Left lung (tissue), 10 donors: ENCODE measurements around the gene PGAM4. TPM values are rescaled to one million over a fixed set of nuclear protein-coding genes. Genes with fewer than 3 reads are reported as not detected.

Experiments
- ATAC-seq: fragments of 200-7000 bp; cut with Tn5 transposase; one replicate; pipeline ENCODE4 v1.9.1; 2020; ENCODE audit warnings: moderate library complexity
- DNase-seq, 4 donors: peaks; one replicate each; pipeline ENCODE4 v3.0.0-alpha.2; 2013 to 2020
- H3K27ac ChIP-seq, 2 donors: fragments of 200-600 bp; sonication (generic) in 1 of 2; one replicate each; pipeline versions ENCODE4 v1.5.0 to v1.8.0; 2020 to 2021
- H3K27me3 ChIP-seq, 2 donors: fragments of 200-600 bp; sonication (generic) in 1 of 2; one replicate each; pipeline versions ENCODE4 v1.5.0 to v1.8.0; 2020 to 2021
- H3K36me3 ChIP-seq, 2 donors: fragments of 200-600 bp; sonication (generic) in 1 of 2; one replicate each; pipeline versions ENCODE4 v1.5.0 to v1.8.0; 2020 to 2021
- H3K4me1 ChIP-seq, 2 donors: fragments of 200-600 bp; one replicate each; pipeline ENCODE4 v1.8.0; 2021
- H3K4me3 ChIP-seq, 2 donors: fragments of 200-600 bp; sonication (generic) in 1 of 2; one replicate each; pipeline versions ENCODE4 v1.5.0 to v1.8.0; 2020 to 2021; ENCODE audit warnings: mild to moderate bottlenecking in 1 of 2
- H3K9me3 ChIP-seq, 2 donors: fragments of 200-600 bp; sonication (generic) in 1 of 2; one replicate each; pipeline versions ENCODE4 v1.5.0 to v1.8.0; 2020 to 2021
- CTCF ChIP-seq, 2 donors: fragments of 200-600 bp; sonication (generic) in 1 of 2; IDR thresholded peaks; one replicate each; pipeline versions ENCODE4 v1.5.0 to v1.8.0; 2021; ENCODE audit warnings: antibody characterized with exemption in 2 of 2
- intact Hi-C, 2 donors: fragments of 100-400 bp; cut with DNase I; formaldehyde crosslinking; loops; one replicate each; pipeline versions ENCODE4 v1.11.2 to v1.14.2; 2022
- polyA plus RNA-seq, 6 donors: library from polyadenylated mRNA; unstranded; fragments of 120-200 nt; gene quantifications; one replicate each; pipeline ENCODE4 v1.2.1, GENCODE V29; 2013; ENCODE audit not compliant: insufficient read length in 6 of 6
- total RNA-seq, 2 donors: library from RNA; stranded (reverse); fragmentation: NEBNext Ultra II Directional; extraction: Animal tissue kit (Norgen Biotek cat#: 25700); gene quantifications; one replicate each; pipeline ENCODE4 v1.2.1, GENCODE V29; 2021
- donor health status: DM: no; HTN: yes; CAD: no.
- donor health status: DM: no; HTN: no; CAD: no.

PGAM4 gene
- total and polyA plus RNA-seq, 8 donors = 0.17 to 1.4 (median 0.64) TPM; not detected in 3

DNA sequence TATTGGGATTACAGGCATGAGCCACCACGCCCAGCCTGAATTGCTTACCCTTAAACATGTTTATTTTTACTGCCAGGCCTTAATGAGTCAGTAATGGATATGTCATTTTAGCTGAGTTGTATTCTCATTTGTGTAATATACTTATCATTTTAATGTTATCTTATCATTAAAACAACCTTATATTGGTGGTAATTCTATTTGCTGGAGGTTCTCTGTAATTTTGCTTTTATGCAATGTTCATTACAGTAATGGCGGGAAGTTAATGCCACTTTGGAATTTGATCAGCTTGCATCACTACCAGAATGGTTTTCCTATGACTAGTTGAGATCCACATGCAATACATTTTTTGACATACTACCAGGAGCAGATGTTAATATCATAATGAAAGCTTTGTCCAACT lies 6.3 kb upstream of the PGAM4 start:
- Histone ChIP-seq H3K27ac (no peak overlapping the region), H3K4me3 (no peak overlapping the region), H3K36me3 (no peaks in the 10 kb centered on the region), H3K27me3 (peaks cover 0 to 5% of the 10 kb centered on the region in 2 donors), H3K9me3 (no peaks in the 10 kb centered on the region), H3K4me1 (no peaks in the 10 kb centered on the region)
- no peak for DNase-seq
- TF ChIP-seq CTCF (IDR thresholded peaks at IDR 0.05) = no peak
- intact Hi-C loops = no loop called here
- no peak for ATAC-seq

- Histone ChIP-seq H3K4me3 (no peak overlapping the region), H3K27me3 (no peaks in the 10 kb centered on the region), H3K9me3 (no peaks in the 10 kb centered on the region), H3K27ac (no peak overlapping the region), H3K4me1 (no peaks in the 10 kb centered on the region), H3K36me3 (no peaks in the 10 kb centered on the region)
- ATAC-seq (no peak), DNase-seq (no peak)
- intact Hi-C loops = no loop called here
- no peak for TF ChIP-seq CTCF (IDR thresholded peaks at IDR 0.05)
Measured at GRCh38 chrX:77967631-77968030, 1.8 kb downstream of the PGAM4 start.

- no peak for TF ChIP-seq CTCF (IDR thresholded peaks at IDR 0.05)
- DNase-seq = no peak
- no peak for ATAC-seq
Measured at GRCh38 chrX:77966361-77966760, 3.1 kb downstream of the PGAM4 start.

DNA sequence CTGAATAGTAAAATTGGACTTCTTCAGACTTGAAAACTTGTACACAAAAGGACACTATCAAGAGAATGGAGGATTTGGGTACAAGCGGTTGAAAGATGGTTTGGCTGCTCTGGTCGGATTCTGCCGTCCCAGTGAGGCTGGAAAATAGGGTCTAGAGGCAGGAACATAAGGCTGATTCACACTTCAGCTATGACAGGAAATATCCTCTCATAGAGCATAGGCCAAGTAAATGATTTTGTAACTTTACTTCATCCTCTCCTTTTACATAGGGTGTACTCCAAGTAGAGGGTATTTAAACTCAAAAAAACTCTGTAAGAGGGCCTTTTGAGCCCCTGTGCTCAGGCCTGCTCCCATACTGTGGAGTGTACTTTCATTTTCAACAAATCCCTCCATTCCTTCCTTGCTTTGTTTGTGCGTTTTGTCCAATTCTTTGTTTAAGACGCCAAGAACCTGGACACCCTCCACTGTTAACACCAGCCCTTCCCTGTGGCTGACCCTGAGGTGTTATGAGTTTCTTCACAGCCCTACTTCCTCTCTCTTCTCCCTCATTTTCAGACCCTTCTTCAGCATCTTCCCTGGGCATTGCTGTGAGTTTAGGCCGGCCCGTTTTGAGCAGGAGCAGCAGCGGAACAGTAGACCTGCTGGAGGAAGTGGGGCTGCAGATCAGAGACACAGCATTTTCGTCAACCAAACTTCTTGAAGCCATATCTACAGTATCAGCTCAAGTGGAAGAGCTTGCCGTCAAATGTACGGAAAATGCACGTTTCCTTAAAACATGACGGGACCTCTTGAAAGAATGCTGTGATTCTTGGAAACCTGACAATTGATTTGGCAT lies 7.2 kb downstream of the PGAM4 start:
- Histone ChIP-seq H3K27me3 (no peaks in the 10 kb centered on the region), H3K36me3 (no peaks in the 10 kb centered on the region), H3K4me3 (no peak overlapping the region), H3K9me3 (no peaks in the 10 kb centered on the region), H3K4me1 (no peaks in the 10 kb centered on the region), H3K27ac (no peak overlapping the region)
- intact Hi-C loops = no loop called here
- DNase-seq (no peak), ATAC-seq (no peak)
- TF ChIP-seq CTCF (IDR thresholded peaks at IDR 0.05) = no peak

More at GRCh38 chrX:77966361-77966760, 3.1 kb downstream of the PGAM4 start:
- no peaks in the 10 kb centered on the region for H3K4me1 ChIP-seq
- H3K36me3 ChIP-seq = no peaks in the 10 kb centered on the region
- H3K27ac ChIP-seq = no peak overlapping the region
- no peaks in the 10 kb centered on the region for H3K9me3 ChIP-seq
- H3K4me3 ChIP-seq = no peak overlapping the region
- H3K27me3 ChIP-seq = no peaks in the 10 kb centered on the region
- intact Hi-C loops = no loop called here

DNA sequence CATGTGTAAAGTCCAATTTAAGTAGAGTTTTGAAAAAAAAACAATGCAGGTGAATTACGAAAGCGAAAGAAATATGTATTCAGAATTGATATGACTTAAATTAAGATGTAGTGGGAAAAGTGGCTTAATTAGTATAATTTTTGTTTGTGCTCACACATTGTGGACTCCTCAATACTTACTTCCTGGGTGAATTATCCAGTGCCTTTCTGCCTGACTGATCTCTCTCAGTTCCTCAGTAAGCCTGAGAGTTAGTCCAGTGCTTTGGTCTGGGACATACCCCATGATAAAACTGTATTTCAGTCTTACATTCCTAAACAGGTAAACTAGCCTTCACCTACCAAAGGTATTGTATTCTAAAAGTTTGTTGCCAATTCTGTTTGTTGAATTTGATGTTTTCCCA lies 8.4 kb downstream of the PGAM4 start:
- Histone ChIP-seq H3K36me3 (no peaks in the 10 kb centered on the region), H3K9me3 (no peaks in the 10 kb centered on the region), H3K4me1 (no peaks in the 10 kb centered on the region), H3K27ac (no peak overlapping the region), H3K4me3 (no peak overlapping the region), H3K27me3 (no peaks in the 10 kb centered on the region)
- intact Hi-C loops = no loop called here
- ATAC-seq (no peak), DNase-seq (no peak)
- no peak for TF ChIP-seq CTCF (IDR thresholded peaks at IDR 0.05)
